ENCODE measurements around the gene MMP17. TPM values are rescaled to one million over a fixed set of nuclear protein-coding genes. Genes with fewer than 3 reads are reported as not detected.

The MMP17 gene
- total RNA-seq, 2 experiments from 2014 or later, result 0.48 to 0.87 TPM

GRCh38 chr12:131849700-131850553 lies 21.7 kb downstream of the MMP17 start:
- intact Hi-C loops (cut with micrococcal nuclease), result no loop called here
- no peaks in the 10 kb centered on the region for H3K4me1 Mint-ChIP-seq (ENCODE audit: low read depth)

GRCh38 chr12:131850856-131851559 lies 22.8 kb downstream of the MMP17 start:
- Mint-ChIP-seq H3K9me3 (no peaks in the 10 kb centered on the region), H3K27ac (no peak overlapping the region), H3K27me3 (peaks cover 4% of the 10 kb centered on the region), H3K36me3 (no peaks in the 10 kb centered on the region), H3K4me1 (ENCODE audit: low read depth) (no peaks in the 10 kb centered on the region), H3K4me3 (no peak overlapping the region)
- ChIA-PET CTCF (interaction anchor here (0.6 kb wide), 1 partner anchor 99 kb away, joined by 3 read pairs; the partner anchor contains the start of gene EP400), POLR2A (no interaction called here)
- peak; percentile 45 for DNase-seq
- intact Hi-C loops (cut with micrococcal nuclease), result no loop called here

More at GRCh38 chr12:131849700-131850553, 21.7 kb downstream of the MMP17 start:
- H3K36me3 Mint-ChIP-seq, result no peaks in the 10 kb centered on the region
- peaks cover 4% of the 10 kb centered on the region for H3K27me3 Mint-ChIP-seq
- ChIA-PET POLR2A (no interaction called here), CTCF (no interaction called here)
- no peak overlapping the region for H3K27ac Mint-ChIP-seq
- H3K9me3 Mint-ChIP-seq, result no peaks in the 10 kb centered on the region
- DNase-seq, result no peak
- no peak overlapping the region for H3K4me3 Mint-ChIP-seq

- Mint-ChIP-seq H3K36me3 (no peaks in the 10 kb centered on the region), H3K9me3 (no peaks in the 10 kb centered on the region), H3K27me3 (peaks cover 6% of the 10 kb centered on the region), H3K4me1 (ENCODE audit: low read depth) (no peaks in the 10 kb centered on the region), H3K27ac (no peak overlapping the region), H3K4me3 (no peak overlapping the region)
- CTCF ChIA-PET, result interaction anchor here (0.6 kb wide), 1 partner anchor 98 kb away, joined by 3 read pairs; the partner anchor contains the start of gene EP400
- DNase-seq, result no peak
- POLR2A ChIA-PET, result no interaction called here
- intact Hi-C loops (cut with micrococcal nuclease), result no loop called here
These were observed 23.8 kb downstream of the MMP17 start for GRCh38 chr12:131851741-131852550.

GRCh38 chr12:131852551-131853299 lies 24.5 kb downstream of the MMP17 start:
- Mint-ChIP-seq H3K9me3 (no peaks in the 10 kb centered on the region), H3K27ac (no peak overlapping the region), H3K4me3 (no peak overlapping the region), H3K4me1 (ENCODE audit: low read depth) (no peaks in the 10 kb centered on the region), H3K27me3 (peaks cover 6% of the 10 kb centered on the region), H3K36me3 (no peaks in the 10 kb centered on the region)
- no peak for DNase-seq
- CTCF ChIA-PET, result no interaction called here
- POLR2A ChIA-PET, result no interaction called here
- intact Hi-C loops (cut with micrococcal nuclease), result no loop called here

GRCh38 chr12:131853832-131854797 lies 25.9 kb downstream of the MMP17 start:
- CTCF ChIA-PET, result no interaction called here
- Mint-ChIP-seq H3K36me3 (no peaks in the 10 kb centered on the region), H3K27ac (no peak overlapping the region), H3K9me3 (no peaks in the 10 kb centered on the region), H3K27me3 (peaks cover 6% of the 10 kb centered on the region), H3K4me1 (ENCODE audit: low read depth) (no peaks in the 10 kb centered on the region), H3K4me3 (no peak overlapping the region)
- no peak for DNase-seq
- intact Hi-C loops (cut with micrococcal nuclease), result no loop called here
- POLR2A ChIA-PET, result no interaction called here

GRCh38 chr12:131854861-131855476 lies 26.8 kb downstream of the MMP17 start:
- ChIA-PET CTCF (no interaction called here), POLR2A (no interaction called here)
- H3K27me3 Mint-ChIP-seq, result peaks cover 6% of the 10 kb centered on the region
- DNase-seq, result no peak
- H3K27ac Mint-ChIP-seq, result no peak overlapping the region
- H3K4me1 Mint-ChIP-seq (ENCODE audit: low read depth), result no peaks in the 10 kb centered on the region
- no peaks in the 10 kb centered on the region for H3K36me3 Mint-ChIP-seq
- H3K9me3 Mint-ChIP-seq, result no peaks in the 10 kb centered on the region
- intact Hi-C loops (cut with micrococcal nuclease), result no loop called here
- H3K4me3 Mint-ChIP-seq, result no peak overlapping the region

- Mint-ChIP-seq H3K4me1 (ENCODE audit: low read depth) (peaks cover 4% of the 10 kb centered on the region), H3K36me3 (no peaks in the 10 kb centered on the region), H3K9me3 (no peaks in the 10 kb centered on the region), H3K27me3 (peaks cover 6% of the 10 kb centered on the region), H3K4me3 (no peak overlapping the region), H3K27ac (no peak overlapping the region)
- ChIA-PET CTCF (no interaction called here), POLR2A (no interaction called here)
- no peak for DNase-seq
- intact Hi-C loops (cut with micrococcal nuclease), result no loop called here
These were observed 27.4 kb downstream of the MMP17 start for GRCh38 chr12:131855521-131856142.

- POLR2A ChIA-PET, result no interaction called here
- no peaks in the 10 kb centered on the region for H3K36me3 Mint-ChIP-seq
- H3K27me3 Mint-ChIP-seq, result peaks cover 6% of the 10 kb centered on the region
- no peaks in the 10 kb centered on the region for H3K9me3 Mint-ChIP-seq
- intact Hi-C loops (cut with micrococcal nuclease), result no loop called here
- CTCF ChIA-PET, result no interaction called here
- no peak overlapping the region for H3K27ac Mint-ChIP-seq
- H3K4me1 Mint-ChIP-seq (ENCODE audit: low read depth), result peaks cover 10% of the 10 kb centered on the region
- H3K4me3 Mint-ChIP-seq, result no peak overlapping the region
- DNase-seq, result no peak
These were observed 28.3 kb downstream of the MMP17 start for GRCh38 chr12:131856366-131857097.

- ChIA-PET CTCF (no interaction called here), POLR2A (no interaction called here)
- H3K27ac Mint-ChIP-seq, result no peak overlapping the region
- intact Hi-C loops (cut with micrococcal nuclease), result no loop called here
- no peaks in the 10 kb centered on the region for H3K9me3 Mint-ChIP-seq
- no peak for DNase-seq
- H3K36me3 Mint-ChIP-seq, result no peaks in the 10 kb centered on the region
- H3K4me1 Mint-ChIP-seq (ENCODE audit: low read depth), result peaks cover 10% of the 10 kb centered on the region
- peaks cover 4% of the 10 kb centered on the region for H3K27me3 Mint-ChIP-seq
- H3K4me3 Mint-ChIP-seq, result no peak overlapping the region
These were observed 30.0 kb downstream of the MMP17 start for GRCh38 chr12:131857908-131858850.
